TTC549 (cell line): ENCODE measurements around the gene TPK1.
"Not testable (repeated sequence)": the region's sequence is repeated elsewhere in the genome, so short reads cannot be mapped to it uniquely, and the experiment has no call there.

Experiments used
- FAIRE-seq: peaks from 2 replicates; lab custom pipeline; 2012; peaks lifted over from hg19 to GRCh38; lab: Jason Lieb, UNC

TPK1 gene

GRCh38 chr7:144629598-144629997 is 206.3 kb downstream of the TPK1 start:
- no peak for FAIRE-seq

GRCh38 chr7:144629011-144629410 is 206.8 kb downstream of the TPK1 start:
- FAIRE-seq, result no peak

- no peak for FAIRE-seq
Observed at GRCh38 chr7:144628176-144628575, 207.7 kb downstream of the TPK1 start.

- no peak for FAIRE-seq
Observed at GRCh38 chr7:144622745-144623144, 213.1 kb downstream of the TPK1 start.

- no peak for FAIRE-seq
Observed at GRCh38 chr7:144606261-144606660, 229.6 kb downstream of the TPK1 start.

GRCh38 chr7:144596953-144597352 is 238.9 kb downstream of the TPK1 start:
- no peak for FAIRE-seq

- FAIRE-seq, result no peak
Observed at GRCh38 chr7:144594580-144594979, 241.3 kb downstream of the TPK1 start.

GRCh38 chr7:144588559-144589051 is 247.2 kb downstream of the TPK1 start:
- FAIRE-seq, result no peak

GRCh38 chr7:144587701-144588100 is 248.2 kb downstream of the TPK1 start:
- FAIRE-seq, result no peak

- no peak for FAIRE-seq
Observed at GRCh38 chr7:144584726-144585125, 251.1 kb downstream of the TPK1 start.

- no peak for FAIRE-seq
Observed at GRCh38 chr7:144579687-144580086, 256.2 kb downstream of the TPK1 start.

GRCh38 chr7:144575456-144575855 is 260.4 kb downstream of the TPK1 start:
- no peak for FAIRE-seq

GRCh38 chr7:144574753-144575152 is 261.1 kb downstream of the TPK1 start:
- FAIRE-seq, result not testable (repeated sequence)

- FAIRE-seq, result no peak
Observed at GRCh38 chr7:144568233-144568632, 267.6 kb downstream of the TPK1 start.

GRCh38 chr7:144565586-144565985 is 270.3 kb downstream of the TPK1 start:
- no peak for FAIRE-seq

GRCh38 chr7:144549861-144550260 is 286.0 kb downstream of the TPK1 start:
- FAIRE-seq, result no peak

- FAIRE-seq, result no peak
Observed at GRCh38 chr7:144548556-144548955, 287.3 kb downstream of the TPK1 start.

- no peak for FAIRE-seq
Observed at GRCh38 chr7:144547888-144548287, 288.0 kb downstream of the TPK1 start.

- FAIRE-seq, result no peak
Observed at GRCh38 chr7:144546782-144547181, 289.1 kb downstream of the TPK1 start.

GRCh38 chr7:144545330-144545729 is 290.5 kb downstream of the TPK1 start:
- FAIRE-seq, result no peak

GRCh38 chr7:144534655-144535395 is 301.0 kb downstream of the TPK1 start:
- no peak for FAIRE-seq

- FAIRE-seq, result no peak
Observed at GRCh38 chr7:144534196-144534595, 301.7 kb downstream of the TPK1 start.

GRCh38 chr7:144531181-144531580 is 304.7 kb downstream of the TPK1 start:
- no peak for FAIRE-seq

- no peak for FAIRE-seq
Observed at GRCh38 chr7:144529269-144529926, 306.5 kb downstream of the TPK1 start.
